HG03442 (cell line): Measurements from ENCODE around the gene NOTCH3.
A peak's percentile ranks its signal among the peaks of the same experiment; 100 is the strongest.

ENCODE experiments used
- ATAC-seq: cut with Tn5 transposase; IDR thresholded peaks from one replicate; pipeline ENCODE4 v1.9.1; 2021; ENCODE audit warnings: mild to moderate bottlenecking, moderate library complexity; ENCODE audit not compliant: unreplicated experiment

Gene NOTCH3

DNA sequence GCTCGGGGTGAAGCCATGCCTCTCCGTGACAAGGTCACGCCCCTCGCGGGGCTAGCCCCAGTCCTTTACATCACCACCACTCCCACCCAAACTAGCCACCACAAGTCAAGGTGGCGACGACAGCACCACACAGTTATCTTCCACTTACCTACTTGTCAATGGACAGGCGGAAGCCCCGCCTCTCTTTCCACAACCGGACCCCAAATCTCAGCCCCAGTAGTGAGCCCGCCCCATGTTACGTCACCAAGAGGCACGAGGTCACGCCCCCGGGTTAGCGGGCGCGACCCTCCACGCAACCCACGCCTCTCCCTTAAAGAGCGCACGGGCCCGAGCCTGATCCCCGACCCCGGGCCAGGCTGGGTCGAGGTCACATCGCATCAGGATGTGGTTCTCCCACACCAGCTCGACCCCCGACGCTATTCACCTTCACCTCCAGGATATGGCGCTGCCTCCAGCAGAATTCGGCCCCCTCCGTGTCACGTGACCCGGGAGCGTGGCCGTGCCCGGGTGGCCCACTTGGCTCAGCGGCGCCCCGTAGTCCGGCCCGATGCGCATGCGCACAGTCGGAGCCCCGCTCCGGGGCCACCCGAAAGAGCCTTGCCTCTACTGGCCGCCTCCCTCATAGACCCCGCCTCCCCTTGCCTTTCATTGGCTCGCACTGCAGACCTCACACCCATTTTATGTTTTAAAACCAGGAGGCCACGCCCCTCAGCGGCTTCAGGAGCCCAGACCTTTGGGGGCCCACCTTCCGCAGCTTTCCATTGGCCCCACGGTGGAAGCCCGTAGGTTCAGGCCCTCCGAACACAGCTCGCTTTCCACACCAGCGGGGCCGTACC, 75.3 kb downstream of the NOTCH3 start:
- peak; percentile 86 for ATAC-seq

DNA sequence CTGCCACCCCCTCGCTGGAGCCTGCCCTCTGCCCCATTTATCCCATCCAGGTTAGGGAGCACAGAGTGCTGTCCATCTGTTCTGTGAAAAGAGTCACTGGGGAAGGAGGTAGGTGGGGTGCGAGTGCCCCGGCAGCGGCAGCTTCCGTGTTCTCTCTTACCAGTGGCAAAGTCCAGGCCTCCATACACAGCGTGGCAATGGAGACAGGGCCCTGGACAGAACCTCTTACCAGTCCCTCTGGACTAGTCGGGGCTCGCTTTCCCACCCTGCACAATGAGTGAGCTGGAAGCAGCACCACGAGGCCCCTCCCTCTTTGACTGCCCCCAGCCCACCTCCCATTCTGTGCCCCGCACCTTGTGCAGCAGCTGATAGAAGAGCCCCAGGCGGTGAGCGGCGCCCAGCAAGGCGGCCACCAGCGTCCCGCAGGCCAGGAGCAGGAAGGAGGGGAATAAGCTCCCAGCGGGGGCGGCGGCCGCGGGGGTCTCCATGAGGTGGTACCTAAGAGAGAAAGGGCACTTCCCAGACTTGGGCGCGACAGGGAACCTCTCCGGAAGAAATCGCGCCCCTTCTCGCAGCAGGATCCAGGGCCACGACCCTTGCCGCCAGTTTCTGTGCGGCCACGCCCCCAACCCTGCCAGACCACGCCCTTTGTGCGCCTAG, 76.1 kb downstream of the NOTCH3 start:
- ATAC-seq = no peak

DNA sequence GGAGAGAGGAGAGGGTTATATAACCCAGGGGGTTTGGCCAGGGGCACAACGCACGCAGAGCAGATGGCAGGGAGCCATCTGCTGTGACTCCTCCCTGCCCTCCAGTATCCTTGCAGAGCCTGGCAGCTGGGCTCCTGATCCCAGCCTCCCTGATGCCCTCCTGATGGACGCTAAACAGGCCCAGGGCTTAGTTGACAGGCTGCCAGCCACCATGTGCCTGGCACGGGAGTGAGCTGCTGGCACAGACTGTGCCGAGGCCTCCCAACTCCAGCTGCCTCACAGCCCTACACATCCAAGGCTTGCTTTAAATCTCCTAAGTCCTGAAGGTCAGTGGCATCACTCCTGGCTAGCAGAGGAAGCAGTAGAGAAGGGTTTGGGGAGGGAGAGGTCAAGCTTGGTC, 76.9 kb downstream of the NOTCH3 start:
- no peak for ATAC-seq

DNA sequence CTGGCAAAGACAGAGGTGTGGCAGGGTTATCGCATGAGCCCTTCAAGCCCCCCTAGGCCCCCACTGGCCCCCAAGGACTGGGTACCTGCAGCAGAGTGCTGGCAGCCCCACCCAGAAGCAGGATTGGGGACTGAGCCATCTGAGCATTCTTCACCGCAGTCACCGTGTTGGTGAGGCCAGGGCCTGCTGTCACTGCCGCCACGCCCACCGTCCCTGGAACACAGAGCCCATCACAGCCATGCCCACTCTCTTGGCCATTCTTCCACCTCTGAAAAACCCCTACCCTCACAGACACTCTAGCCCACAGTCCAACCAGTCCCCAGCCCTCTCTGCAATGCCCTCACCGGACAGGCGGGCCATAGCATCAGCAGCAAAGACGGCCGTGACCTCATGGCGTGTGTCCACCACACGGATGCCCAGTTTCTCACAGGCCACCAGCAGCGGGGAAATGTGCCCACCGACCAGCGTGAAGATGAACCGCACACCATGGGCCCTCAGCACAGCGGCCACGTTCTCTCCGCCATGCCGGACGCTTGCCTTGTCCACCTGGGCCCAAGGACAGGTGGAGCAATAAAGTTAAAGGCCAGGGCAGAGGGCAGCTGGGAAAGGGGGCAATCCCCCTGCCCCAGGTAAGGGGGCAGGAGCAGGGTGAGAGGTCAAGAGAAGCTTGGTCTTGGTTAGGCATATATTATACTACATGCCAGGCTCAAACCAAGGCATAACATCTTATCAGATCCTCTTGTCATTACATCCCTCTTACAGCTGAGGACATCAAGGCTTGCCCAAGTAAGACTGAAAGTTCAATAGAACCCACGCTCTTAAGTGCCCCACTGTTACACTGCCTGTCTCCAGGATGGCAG, 77.5 kb downstream of the NOTCH3 start:
- ATAC-seq = no peak

DNA sequence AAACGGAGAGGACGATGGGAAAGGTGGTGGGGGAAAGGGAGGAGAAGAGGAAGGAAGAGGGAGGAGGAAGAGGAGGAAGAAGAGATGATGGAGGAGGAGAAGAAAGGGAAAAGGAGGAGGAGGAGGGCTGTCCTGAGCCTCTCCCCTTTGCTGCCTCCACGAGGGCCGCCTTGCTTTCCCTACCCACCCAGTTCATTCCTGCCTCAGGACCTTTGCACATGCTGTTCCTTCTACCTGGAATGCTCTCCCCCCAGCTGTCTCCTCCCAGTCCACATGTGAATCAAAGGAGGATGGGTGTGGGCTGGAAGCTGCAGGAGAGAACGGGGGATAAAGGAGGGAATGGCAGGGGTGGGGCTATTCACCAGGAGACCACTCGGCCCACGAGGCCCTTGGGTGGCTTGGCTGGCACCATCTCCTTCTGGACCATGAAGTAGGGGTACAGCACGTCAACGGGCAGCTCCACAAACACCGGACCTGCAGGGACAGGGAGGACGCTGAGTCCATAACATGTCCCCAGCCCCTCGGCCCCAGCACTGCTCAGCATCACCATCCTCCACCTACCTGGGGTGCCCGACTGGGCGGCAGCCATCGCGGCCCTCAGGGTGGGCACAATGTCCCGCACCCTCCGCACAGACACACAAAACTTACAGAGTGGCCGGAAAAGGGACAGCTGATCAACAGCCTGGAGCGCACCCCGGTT, 78.3 kb downstream of the NOTCH3 start:
- ATAC-seq = no peak

DNA sequence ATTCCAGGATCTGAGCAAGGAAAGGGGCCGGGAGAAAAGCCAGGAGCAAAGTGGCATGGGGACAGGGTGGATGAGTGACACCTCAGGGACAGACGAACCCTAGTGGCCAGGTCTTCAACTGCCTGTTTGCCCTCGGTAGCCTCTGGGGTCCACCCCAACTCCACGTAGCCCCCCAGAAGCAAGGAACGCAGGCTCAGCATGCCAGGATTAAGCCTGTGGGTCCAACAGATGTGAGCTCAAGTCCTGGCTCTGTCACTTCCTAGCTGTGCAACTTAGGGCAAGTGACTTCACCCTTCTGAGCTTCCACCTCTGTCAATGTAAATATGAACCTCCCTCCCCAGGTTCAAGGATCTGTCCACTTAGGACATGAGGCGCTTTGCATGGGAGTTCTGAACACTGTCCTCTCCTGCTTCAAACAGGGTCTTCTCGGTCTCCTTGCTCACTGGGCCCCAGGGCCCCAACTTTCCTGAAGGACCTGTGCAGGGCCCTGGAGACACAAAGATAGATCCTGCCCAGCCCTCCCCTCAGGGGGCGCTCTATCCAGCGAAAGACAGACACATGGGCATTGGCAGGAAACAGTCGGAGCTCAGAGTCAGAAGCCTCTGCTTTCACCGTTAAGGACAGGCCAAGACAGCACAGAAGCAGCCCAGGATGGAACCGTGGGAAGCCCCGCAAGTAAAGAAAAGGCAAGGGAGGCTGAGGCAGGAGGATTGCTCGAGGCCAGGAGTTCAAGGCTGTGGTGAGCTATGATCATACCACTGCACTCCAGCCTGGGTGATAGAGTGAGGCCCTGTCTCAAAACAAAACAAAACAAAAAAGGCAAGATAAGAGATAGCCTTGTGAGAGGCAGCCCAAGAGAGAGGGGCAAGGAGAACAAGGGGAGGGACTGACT, 80.4 kb downstream of the NOTCH3 start:
- ATAC-seq = no peak

DNA sequence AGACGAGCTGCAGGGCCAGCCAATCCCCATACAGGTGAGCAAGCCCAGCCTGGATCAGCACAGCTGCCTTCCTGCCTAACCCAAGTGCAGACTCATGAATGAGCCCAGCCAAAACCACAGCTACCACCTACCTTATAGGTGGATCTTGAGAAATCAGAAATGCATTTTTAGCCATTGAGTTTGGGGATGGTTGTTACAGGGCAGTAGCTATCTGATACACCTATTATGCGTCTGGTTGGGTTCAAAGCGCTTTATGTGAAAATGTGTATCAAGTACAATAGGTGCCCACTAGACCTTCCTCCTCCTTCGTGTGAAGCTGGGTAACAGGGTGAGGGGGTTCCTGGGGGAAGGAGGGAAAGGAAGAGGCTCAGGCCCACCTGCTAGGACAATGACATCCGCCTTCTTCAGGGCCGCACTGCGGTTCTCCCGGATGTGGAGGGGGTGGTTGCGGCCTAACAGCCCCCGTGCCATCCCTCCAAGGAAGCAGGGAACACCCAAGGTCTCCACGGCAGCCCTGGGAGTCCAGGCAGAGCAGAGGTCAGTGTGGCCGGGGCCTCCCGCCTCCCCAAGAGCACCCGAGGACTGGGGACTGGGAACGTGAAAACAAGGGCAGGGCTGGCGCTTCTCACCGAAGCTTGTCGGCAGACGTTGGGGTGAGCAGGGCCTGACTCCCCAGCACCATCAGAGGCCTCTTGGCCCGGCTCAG, 81.9 kb downstream of the NOTCH3 start:
- ATAC-seq = no peak

DNA sequence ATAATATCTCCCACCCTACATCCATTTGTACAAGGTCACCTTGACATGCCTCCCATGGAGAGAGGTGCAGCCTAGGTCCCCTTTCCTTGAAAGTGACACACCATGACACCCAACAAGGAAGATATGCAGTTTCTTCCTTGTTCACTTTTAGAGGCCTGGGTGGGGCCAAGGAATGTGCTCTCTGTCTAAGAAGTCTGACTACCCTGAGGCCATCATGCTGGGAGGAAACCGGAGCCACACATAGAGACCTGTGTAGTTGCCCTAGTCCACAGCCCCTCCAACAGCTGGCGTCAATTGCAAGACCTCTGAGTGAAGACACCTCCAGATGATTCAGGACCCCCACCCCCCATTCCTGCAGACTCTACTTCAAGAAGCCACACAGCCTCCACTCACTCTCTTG, 82.5 kb downstream of the NOTCH3 start:
- no peak for ATAC-seq

DNA sequence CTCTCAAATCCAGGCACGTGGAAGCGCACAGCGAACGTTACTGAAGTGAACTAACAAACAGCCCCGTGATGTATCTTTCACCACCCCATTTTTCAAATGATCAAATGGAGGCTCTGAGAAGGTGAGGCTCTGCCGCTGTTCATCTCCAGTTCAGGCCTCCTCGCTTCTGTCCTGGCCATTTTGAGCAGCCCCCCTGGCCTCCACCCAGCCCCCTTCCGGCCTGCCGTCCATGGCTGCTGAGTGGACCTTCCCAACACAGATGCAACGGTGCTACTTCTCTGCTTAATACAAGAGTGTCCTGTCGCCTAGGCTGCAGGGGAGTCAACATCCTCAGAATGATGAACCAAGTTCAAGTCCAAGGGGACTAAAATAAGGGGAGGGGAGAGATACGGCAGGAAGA, 83.9 kb downstream of the NOTCH3 start:
- no peak for ATAC-seq

DNA sequence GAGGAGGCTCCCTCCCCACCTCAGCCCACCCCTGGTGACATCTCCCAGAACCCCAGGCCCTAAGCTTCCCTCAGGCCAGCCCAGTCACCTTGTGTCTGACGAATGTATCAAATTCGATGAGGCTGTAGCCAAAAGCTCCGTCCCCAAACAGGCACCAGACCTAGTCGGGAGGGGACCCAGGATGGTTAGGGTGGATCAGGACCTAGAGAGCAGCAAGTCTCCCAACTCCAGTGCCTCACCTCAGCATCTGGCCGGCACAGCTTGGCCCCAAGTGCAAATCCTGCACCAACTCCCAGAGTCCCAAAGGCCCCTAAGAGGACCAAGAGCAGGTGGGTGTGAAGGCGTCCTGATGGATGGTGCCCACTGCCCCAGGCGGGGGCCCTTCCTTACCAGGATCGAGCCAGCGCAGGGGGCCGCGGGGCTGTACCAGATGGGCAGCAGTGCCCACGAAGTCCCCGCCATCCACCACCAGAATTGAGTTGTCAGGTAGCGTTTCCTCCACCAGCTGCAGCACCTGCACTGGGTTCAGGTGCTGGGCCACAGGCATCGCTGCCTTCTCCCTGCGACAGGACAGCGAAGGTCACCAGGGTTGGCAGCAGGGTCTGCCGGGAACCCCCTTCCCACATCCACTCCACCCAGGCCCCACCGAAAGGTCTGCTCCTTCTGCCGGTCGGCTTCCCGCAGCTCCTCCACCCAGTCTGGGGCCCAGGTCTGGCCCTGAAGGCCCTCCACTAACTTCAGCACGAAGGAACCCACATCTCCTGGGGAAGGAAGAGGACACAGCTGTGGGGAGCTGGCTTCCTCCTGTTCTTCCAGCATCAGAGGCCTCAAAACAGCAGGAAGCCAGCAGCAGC, 84.8 kb downstream of the NOTCH3 start:
- no peak for ATAC-seq

DNA sequence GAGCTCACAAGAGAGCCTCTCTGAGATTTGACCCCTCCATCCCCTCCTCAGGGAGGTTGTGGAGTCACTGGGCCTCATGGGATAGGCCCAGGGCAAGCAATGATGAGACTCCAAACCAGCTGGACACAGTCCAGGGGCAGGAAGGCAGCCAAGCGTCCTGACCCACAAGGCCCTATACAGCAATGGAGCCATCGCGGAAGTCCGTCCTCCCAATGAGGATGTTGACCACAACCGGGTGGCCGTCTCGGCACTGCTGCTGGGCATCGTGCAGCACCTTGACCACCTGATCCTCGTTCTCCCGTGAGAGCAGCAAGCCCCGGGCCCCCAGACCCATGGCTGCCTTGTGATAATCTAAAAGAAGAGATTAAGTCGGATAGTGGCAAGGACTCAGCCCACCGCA, 85.7 kb downstream of the NOTCH3 start:
- no peak for ATAC-seq

DNA sequence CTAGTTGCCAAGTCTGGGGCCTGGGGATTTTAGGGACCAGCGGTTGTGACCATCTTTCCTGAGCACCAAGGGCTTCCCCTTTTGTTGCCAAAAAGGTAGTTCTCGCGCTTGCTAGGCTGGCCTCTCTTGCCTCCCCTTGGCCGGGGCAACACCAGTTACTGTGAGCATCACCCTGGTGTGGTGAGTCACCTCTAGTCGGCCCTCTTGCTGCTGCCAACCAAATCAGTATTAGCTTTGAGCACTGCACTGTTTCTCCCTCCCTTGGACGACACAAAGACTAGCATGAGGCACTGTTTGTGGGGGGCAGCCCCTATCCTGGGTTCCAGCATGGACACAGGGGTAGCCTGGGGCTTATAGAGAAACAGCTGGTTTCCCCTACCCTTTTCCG, 86.6 kb downstream of the NOTCH3 start:
- ATAC-seq = no peak

DNA sequence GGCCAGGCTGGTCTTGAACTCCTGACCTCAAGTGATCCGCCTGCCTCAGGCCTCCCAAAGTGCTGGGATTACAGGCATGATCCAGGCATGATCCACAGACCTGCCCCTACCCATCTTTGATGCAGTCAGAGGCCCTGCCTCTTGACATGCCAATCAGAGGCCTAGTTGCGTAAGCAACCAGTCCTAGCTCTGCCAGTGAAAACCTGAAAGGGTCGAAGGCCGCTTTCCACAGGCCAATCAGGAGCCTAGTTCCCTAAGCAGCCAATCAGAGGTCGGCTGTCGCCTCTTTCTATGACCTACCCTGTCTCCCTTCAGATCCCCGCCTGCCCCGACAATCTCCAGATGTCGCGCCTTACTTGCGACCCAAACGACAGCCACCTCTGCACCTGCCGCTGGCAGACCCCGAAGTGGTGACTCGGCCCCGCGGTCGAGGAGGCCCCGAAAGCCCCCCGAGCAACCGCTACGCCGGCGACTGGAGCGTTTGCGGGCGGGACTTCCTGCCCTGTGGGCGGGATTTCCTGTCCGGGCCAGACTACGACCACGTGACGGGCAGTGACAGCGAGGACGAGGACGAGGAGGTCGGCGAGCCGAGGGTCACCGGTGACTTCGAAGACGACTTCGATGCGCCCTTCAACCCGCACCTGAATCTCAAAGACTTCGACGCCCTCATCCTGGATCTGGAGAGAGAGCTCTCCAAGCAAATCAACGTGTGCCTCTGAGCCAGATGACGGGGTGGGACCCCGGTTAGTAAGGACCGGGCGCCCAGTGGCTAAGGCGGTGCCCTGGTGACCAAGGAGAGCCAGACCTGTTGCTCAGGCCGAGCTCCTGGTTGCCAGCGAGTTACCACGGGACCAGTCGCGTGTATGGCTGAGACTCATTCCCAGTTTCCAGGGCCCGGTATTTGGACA, 87.3 kb downstream of the NOTCH3 start:
- ATAC-seq = no peak

DNA sequence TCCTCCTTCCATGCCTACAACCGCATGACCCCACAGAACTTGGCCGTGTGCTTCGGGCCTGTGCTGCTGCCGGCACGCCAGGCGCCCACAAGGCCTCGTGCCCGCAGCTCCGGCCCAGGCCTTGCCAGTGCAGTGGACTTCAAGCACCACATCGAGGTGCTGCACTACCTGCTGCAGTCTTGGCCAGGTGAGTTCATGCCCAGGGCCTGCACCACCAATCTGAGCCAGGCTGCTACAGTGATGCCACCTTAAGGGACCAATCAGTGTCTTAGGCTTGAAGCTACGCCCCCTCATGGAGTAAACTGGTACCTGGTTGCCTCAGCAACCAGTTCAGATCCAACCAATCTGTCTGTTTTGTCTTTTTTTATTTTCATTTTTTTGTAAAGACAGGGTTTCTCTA, 88.4 kb downstream of the NOTCH3 start:
- no peak for ATAC-seq

DNA sequence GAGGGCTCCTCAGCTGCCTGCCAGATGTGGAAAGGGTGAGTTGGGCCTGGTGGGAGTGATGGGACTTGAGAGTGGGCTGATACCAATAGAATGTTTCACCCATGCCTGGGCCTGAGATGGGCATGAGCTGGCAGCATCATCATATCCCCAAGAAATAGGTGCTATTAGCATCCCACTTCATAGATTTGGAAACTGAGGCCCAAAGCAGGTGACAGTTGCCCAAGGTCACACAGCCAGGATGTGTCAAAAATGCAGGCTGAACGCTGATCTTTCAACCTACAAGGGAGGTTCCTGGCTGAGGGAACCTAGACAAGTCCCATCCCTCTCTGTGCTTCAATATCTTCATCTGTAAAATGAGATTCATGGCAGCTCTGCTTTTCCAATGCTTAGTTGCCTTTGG, 89.0 kb downstream of the NOTCH3 start:
- ATAC-seq = no peak

DNA sequence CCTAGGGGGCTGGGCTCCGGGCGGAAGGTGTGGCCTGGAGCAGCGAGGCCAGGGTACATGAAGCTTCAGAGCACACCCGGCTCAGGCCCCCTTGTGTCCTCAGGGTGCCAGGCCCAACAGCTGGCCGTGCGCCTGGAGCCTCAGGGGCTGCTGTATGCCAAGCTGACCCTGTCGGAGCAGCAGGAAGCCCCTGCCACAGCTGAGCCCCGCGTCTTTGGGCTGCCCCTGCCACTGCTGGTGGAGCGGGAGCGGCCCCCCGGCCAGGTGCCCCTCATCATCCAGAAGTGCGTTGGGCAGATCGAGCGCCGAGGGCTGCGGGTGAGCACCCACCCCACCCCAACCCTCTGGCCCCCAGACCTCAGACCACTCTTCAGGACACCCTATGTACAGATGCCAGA, 90.4 kb downstream of the NOTCH3 start:
- no peak for ATAC-seq

DNA sequence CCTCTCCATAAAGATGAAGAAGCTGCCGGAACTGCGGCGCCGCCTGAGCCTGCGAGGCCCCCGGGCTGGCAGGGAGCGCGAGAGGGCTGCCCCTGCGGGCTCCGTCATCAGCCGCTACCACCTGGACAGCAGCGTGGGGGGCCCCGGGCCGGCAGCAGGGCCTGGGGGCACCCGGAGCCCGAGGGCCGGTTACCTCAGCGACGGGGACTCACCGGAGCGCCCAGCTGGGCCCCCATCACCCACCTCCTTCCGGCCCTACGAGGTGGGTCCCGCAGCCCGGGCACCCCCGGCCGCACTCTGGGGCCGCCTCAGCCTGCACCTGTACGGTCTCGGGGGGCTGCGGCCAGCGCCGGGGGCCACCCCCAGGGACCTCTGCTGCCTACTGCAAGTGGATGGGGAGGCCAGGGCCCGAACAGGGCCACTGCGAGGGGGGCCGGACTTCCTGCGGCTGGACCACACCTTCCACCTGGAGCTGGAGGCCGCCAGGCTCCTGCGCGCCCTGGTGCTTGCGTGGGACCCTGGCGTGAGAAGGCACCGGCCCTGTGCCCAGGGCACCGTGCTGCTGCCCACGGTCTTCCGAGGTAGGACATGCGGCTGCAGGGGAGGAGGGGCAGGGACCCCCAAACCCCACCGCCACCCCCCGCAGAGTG, 90.9 kb downstream of the NOTCH3 start:
- no peak for ATAC-seq
